ENCODE results near the gene PPY. TPM values are rescaled to one million over a fixed set of nuclear protein-coding genes. Genes with fewer than 3 reads are reported as not detected.
"Not testable (repeated sequence)": the region's sequence is repeated elsewhere in the genome, so short reads cannot be mapped to it uniquely, and the experiment has no call there.

PPY gene
- total and polyA plus RNA-seq, 7 donors: not detected

DNA sequence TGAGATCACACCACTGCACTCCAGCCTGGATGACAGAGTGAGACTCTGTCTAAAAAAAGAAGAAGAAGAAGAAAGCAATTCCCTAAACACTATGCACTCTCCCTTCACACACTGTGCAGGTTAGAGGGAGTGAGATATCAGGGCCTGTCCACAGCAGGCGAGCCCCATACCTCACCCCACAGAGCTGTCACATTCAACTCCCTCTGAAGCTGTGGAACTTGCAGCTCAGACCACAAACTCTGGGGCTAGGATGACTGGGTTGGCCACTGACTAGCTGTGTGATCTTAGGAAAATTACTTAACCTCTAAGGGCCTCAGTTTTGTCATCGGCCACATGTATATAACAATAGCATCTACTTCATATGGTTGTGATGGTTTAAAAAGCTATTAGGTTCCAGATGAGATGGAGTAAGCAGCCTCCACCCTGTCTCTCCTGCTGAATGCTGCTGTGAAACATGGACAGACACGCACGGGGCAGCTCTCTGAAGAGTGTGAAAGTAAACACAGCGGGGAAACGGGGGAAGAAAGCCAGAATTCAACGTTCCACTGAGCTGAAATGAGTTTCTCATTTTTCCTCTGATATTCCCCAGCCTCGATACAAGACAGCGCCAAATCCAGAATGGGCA is 25.1 kb upstream of the PPY start:
- intact Hi-C loops (cut with DNase I): no loop called here
- Histone ChIP-seq H3K36me3 (ENCODE audit: insufficient read depth in 1 of 2, low read depth in 1 of 2) (no peaks in the 10 kb centered on the region), H3K4me3 (no peak overlapping the region), H3K9me3 (no peaks in the 10 kb centered on the region), H3K4me1 (no peaks in the 10 kb centered on the region), H3K27me3 (ENCODE audit: insufficient read depth in 3 of 3, low read length in 2 of 3) (no peaks in the 10 kb centered on the region), H3K27ac (no peak overlapping the region)
- DNase-seq: no peak
- no peak for ATAC-seq
- WGBS, 3 donors: 48 to 51% (median 49%) methylated on average over 9 of the region's 9 CpGs
- TF ChIP-seq, protein P1, sequence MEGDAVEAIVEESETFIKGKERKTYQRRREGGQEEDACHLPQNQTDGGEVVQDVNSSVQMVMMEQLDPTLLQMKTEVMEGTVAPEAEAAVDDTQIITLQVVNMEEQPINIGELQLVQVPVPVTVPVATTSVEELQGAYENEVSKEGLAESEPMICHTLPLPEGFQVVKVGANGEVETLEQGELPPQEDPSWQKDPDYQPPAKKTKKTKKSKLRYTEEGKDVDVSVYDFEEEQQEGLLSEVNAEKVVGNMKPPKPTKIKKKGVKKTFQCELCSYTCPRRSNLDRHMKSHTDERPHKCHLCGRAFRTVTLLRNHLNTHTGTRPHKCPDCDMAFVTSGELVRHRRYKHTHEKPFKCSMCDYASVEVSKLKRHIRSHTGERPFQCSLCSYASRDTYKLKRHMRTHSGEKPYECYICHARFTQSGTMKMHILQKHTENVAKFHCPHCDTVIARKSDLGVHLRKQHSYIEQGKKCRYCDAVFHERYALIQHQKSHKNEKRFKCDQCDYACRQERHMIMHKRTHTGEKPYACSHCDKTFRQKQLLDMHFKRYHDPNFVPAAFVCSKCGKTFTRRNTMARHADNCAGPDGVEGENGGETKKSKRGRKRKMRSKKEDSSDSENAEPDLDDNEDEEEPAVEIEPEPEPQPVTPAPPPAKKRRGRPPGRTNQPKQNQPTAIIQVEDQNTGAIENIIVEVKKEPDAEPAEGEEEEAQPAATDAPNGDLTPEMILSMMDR (IDR thresholded peaks at IDR 0.05): no peak

GRCh38 chr17:43966276-43966675 is 24.0 kb upstream of the PPY start:
- TF ChIP-seq, protein P1 (IDR thresholded peaks at IDR 0.05): no peak
- no peak for DNase-seq
- intact Hi-C loops (cut with DNase I): no loop called here
- H3K27ac ChIP-seq: no peak overlapping the region
- ATAC-seq: no peak
- 59 to 69% (median 66%) methylated on average over 3 of the region's 3 CpGs for WGBS, 3 donors
- peaks cover 0 to 3% (median 2%) of the 10 kb centered on the region in 3 donors for H3K27me3 ChIP-seq (ENCODE audit: insufficient read depth in 3 of 3, low read length in 2 of 3)
- no peaks in the 10 kb centered on the region for H3K4me1 ChIP-seq
- no peaks in the 10 kb centered on the region for H3K36me3 ChIP-seq (ENCODE audit: insufficient read depth in 1 of 2, low read depth in 1 of 2)
- H3K4me3 ChIP-seq: no peak overlapping the region
- no peaks in the 10 kb centered on the region for H3K9me3 ChIP-seq

DNA sequence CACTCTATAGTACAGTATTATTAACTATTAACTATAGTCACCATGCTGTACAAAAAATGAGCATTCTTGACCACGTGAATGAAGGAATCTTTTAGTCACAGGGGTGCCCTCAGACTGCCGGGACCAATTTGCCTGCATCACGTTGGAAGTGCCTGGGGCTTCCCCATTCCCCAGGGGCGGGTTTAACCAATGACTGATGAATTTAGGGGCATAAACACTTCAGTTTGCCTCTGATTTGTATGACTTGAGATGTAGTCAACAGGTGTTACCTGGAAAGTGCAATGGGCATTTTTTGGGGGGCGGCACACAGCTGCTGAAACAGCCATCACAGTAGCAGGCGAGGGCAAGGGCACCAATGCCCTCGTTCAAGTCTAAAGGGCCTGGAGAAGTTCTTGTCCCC is 20.2 kb upstream of the PPY start:
- no peak for ATAC-seq
- 44 to 58% (median 49%) methylated on average over 7 of the region's 7 CpGs for whole genome bisulfite sequencing, 3 donors
- no peaks in the 10 kb centered on the region for H3K4me1 ChIP-seq
- no peaks in the 10 kb centered on the region for H3K36me3 ChIP-seq (ENCODE audit: insufficient read depth in 1 of 2, low read depth in 1 of 2)
- peaks cover 2 to 7% (median 3%) of the 10 kb centered on the region in 3 donors for H3K27me3 ChIP-seq (ENCODE audit: insufficient read depth in 3 of 3, low read length in 2 of 3)
- DNase-seq: no peak
- no peaks in the 10 kb centered on the region for H3K9me3 ChIP-seq
- no peak overlapping the region for H3K4me3 ChIP-seq
- intact Hi-C loops (cut with DNase I): no loop called here
- TF ChIP-seq, protein P1 (IDR thresholded peaks at IDR 0.05): no peak
- H3K27ac ChIP-seq: no peak overlapping the region

DNA sequence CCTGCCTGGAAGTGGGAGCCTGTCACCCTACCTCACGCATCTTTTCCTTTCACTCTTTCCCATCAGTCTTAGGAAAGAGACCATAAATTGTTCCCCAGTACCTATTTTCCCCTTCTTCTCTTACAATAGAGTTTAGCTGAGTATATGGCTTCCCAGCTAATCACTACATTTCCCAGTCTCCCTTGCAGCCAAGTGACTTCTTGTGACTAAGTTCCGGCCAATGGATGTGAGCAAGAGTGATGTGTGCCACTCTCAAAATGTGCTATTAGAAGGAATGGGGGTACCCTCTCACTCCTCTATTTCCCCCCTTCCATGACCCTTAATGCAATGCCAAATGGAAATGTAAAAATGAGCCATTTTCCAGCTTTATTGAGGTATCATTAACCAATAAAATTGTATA is 19.7 kb upstream of the PPY start:
- TF ChIP-seq, protein P1 (IDR thresholded peaks at IDR 0.05): no peak
- no peak for ATAC-seq
- no peak for DNase-seq
- WGBS, 3 donors: 73 to 83% (median 74%) methylated on average over 2 of the region's 2 CpGs
- Histone ChIP-seq H3K4me3 (no peak overlapping the region), H3K9me3 (no peaks in the 10 kb centered on the region), H3K27ac (no peak overlapping the region), H3K27me3 (ENCODE audit: insufficient read depth in 3 of 3, low read length in 2 of 3) (peaks cover 2 to 7% (median 3%) of the 10 kb centered on the region in 3 donors), H3K36me3 (ENCODE audit: insufficient read depth in 1 of 2, low read depth in 1 of 2) (no peaks in the 10 kb centered on the region), H3K4me1 (no peaks in the 10 kb centered on the region)
- intact Hi-C loops (cut with DNase I): no loop called here

DNA sequence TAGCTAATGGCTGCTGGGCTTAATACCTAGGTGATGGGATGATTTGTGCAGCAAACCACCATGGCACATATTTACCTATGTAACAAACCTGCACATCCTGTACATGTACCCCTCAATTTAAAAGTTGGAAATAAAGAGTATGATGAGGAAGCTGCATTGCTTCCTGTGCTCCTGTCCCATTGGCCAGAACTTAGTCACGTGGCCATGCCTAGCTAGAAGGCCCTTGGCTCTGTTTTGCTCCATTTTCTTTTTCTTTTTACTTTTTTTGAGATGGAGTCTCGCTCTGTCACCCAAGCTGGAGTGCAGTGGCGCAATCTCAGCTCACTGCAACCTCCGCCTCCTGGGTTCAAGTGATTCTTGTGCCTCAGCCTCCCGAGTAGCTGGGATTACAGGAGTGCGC is 19.0 kb upstream of the PPY start:
- H3K27me3 ChIP-seq (ENCODE audit: insufficient read depth in 3 of 3, low read length in 2 of 3); H3K27ac ChIP-seq; DNase-seq; H3K36me3 ChIP-seq (ENCODE audit: insufficient read depth in 1 of 2, low read depth in 1 of 2); H3K9me3 ChIP-seq; H3K4me1 ChIP-seq; ATAC-seq; H3K4me3 ChIP-seq; intact Hi-C loops (cut with DNase I): not testable (repeated sequence)
- WGBS, 3 donors: 87 to 92% (median 90%) methylated on average over 6 of the region's 6 CpGs
